Keratinocyte (primary cell): ENCODE results near the gene PIM3.

Experiments
- EZH2 ChIP-seq: IDR thresholded peaks from one replicate; pipeline ENCODE4 v1.6.1; 2012; ENCODE audit warnings: inconsistent platforms, mild to moderate bottlenecking, low read length, moderate library complexity
- TF ChIP-seq, protein P1 (sequence below), 3 experiments: IDR thresholded peaks in 1 of 3; conservative IDR thresholded peaks in 1 of 3; optimal IDR thresholded peaks in 1 of 3; 2 replicates in 2 of 3; 3 replicates in 1 of 3; pipeline versions ENCODE3 to v1.5.1; 2011; ENCODE audit warnings: low read length in 3 of 3, mild to moderate bottlenecking in 3 of 3, moderate library complexity in 2 of 3, control low read depth in 1 of 3, inconsistent platforms in 1 of 3; ENCODE audit not compliant: insufficient read depth in 2 of 3; ENCODE audit errors: extremely low read depth in 1 of 3

DNA sequence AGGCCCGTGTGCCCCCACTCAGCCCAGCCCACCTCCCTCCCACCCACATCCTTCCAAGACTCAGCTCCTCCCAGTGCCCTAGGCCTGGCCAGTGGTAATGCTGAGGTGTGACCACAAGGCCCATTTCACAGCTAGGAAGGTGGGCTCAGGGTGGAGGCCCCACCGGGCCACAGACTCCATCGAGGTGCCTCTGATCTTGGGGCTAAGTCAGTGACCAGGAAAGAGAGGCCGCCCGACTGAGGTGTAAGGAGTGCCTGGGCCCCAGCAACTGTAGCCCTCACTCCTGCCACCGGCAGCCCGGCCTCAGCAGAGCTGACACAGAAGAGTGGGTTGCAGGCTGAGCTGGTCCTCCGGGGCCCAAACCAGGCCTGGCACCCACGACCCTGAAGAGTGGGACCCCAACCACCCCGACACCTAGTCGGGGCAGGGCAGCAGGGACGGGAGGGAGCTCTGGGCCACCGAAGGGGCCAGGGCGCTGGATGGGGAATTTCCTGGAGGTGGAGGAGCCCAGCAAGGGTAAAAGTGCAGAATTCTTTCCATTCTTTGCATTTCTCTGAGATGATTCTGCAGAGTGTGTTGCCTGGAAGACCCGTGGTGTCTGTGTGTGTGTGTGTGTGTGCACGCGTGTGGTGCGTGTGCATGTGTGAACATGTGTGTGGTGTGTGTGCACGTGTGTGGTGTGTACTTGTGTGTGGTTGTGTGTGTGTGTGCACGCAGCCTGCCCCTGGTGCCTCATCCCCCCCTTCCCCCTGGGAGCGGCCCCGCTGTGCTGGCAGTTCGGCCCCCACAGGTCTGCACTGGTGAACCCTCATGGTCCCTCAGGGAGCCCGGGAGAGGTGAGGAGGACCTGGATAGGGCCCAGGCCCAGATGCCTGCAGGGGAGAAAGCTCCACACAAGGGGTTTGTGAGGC is 8.3 kb upstream of the PIM3 start:
- TF ChIP-seq, protein P1, sequence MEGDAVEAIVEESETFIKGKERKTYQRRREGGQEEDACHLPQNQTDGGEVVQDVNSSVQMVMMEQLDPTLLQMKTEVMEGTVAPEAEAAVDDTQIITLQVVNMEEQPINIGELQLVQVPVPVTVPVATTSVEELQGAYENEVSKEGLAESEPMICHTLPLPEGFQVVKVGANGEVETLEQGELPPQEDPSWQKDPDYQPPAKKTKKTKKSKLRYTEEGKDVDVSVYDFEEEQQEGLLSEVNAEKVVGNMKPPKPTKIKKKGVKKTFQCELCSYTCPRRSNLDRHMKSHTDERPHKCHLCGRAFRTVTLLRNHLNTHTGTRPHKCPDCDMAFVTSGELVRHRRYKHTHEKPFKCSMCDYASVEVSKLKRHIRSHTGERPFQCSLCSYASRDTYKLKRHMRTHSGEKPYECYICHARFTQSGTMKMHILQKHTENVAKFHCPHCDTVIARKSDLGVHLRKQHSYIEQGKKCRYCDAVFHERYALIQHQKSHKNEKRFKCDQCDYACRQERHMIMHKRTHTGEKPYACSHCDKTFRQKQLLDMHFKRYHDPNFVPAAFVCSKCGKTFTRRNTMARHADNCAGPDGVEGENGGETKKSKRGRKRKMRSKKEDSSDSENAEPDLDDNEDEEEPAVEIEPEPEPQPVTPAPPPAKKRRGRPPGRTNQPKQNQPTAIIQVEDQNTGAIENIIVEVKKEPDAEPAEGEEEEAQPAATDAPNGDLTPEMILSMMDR (optimal IDR thresholded peaks at IDR 0.05 in 1 of 3, IDR thresholded peaks at IDR 0.05 in 1 of 3, conservative IDR thresholded peaks at IDR 0.05 in 1 of 3; ENCODE audit: extremely low read depth in 1 of 3, insufficient read depth in 2 of 3, low read length in 3 of 3) = no peak
- no peak for TF ChIP-seq EZH2
